AG04450 (cell line): Measurements from ENCODE around the gene AURKA. TPM values are rescaled to one million over a fixed set of nuclear protein-coding genes. Genes with fewer than 3 reads are reported as not detected.

Source experiments
- CTCF ChIA-PET: fragments of 300-600, 350-600 bp; formaldehyde crosslinking; extraction: SDS; loops from one replicate; lab custom pipeline; 2022; ENCODE audit warnings: antibody characterized with exemption, inconsistent platforms; lab: Charles Lee
- POLR2A ChIA-PET: fragments of 350-600 bp; formaldehyde crosslinking; extraction: SDS; loops from one replicate; lab custom pipeline; 2021; ENCODE audit warnings: antibody characterized with exemption, inconsistent platforms; lab: Yijun Ruan, JAX
- DNase-seq: peaks from one replicate; pipeline ENCODE4 v3.0.0-alpha.2; 2011; ENCODE audit warnings: low read depth, low spot score
- H3K27ac ChIP-seq: one replicate; pipeline ENCODE4 v1.5.1; 2012; ENCODE audit warnings: low read depth, low read length, control low read depth
- H3K27me3 ChIP-seq: one replicate; pipeline ENCODE4 v1.6.0; 2012; ENCODE audit warnings: low read length; ENCODE audit not compliant: control insufficient read depth, insufficient read depth
- H3K4me3 ChIP-seq: 2 replicates; pipeline ENCODE4 v1.5.1; 2011; ENCODE audit warnings: mild to moderate bottlenecking, low read depth, low read length, control low read depth
- H3K9me3 ChIP-seq: 2 replicates; pipeline ENCODE4 v1.5.1; 2012; ENCODE audit warnings: low read length; ENCODE audit not compliant: control insufficient read depth, insufficient read depth
- CTCF ChIP-seq: IDR thresholded peaks from 2 replicates; pipeline ENCODE4 v1.5.1; 2011; ENCODE audit warnings: low read depth, low read length, control low read depth, inconsistent platforms
- polyA plus RNA-seq: library from polyadenylated mRNA; depleted of rRNA; stranded (reverse); fragments of >200 nt; gene quantifications from 2 replicates; pipeline ENCODE4 v1.2.3, GENCODE V29; 2011

Gene AURKA
- polyA plus RNA-seq, 1 experiment = 31.0 TPM

- ChIA-PET POLR2A (interaction anchor here (2.6 kb wide), 1 partner anchor 12 kb away, joined by 13 read pairs; the partner anchor contains the start of genes AURKA and CSTF1), CTCF (interaction anchor here (0.7 kb wide), 1 partner anchor 21 kb away, joined by 3 read pairs; no protein-coding TSS in a partner anchor)
- DNase-seq = peak; percentile 27
- H3K27ac ChIP-seq = no peak overlapping the region
- no peak overlapping the region for H3K4me3 ChIP-seq
- no peak for TF ChIP-seq CTCF
- H3K27me3 ChIP-seq = no peaks in the 10 kb centered on the region
- no peaks in the 10 kb centered on the region for H3K9me3 ChIP-seq
These were observed 11.6 kb downstream of the AURKA start for GRCh38 chr20:56380375-56380774.

- no peak overlapping the region for H3K4me3 ChIP-seq
- CTCF ChIA-PET = no interaction called here
- POLR2A ChIA-PET = no interaction called here
- H3K27ac ChIP-seq = no peak overlapping the region
- TF ChIP-seq CTCF = no peak
- H3K27me3 ChIP-seq = no peaks in the 10 kb centered on the region
- no peaks in the 10 kb centered on the region for H3K9me3 ChIP-seq
- no peak for DNase-seq
These were observed 13.6 kb downstream of the AURKA start for GRCh38 chr20:56378386-56378785.

- no peaks in the 10 kb centered on the region for H3K9me3 ChIP-seq
- H3K27ac ChIP-seq = no peak overlapping the region
- TF ChIP-seq CTCF = no peak
- no peak overlapping the region for H3K4me3 ChIP-seq
- ChIA-PET POLR2A (no interaction called here), CTCF (interaction anchor here (1.5 kb wide), 1 partner anchor 32 kb away, joined by 5 read pairs; no protein-coding TSS in a partner anchor)
- no peaks in the 10 kb centered on the region for H3K27me3 ChIP-seq
- DNase-seq = no peak
These were observed 15.7 kb downstream of the AURKA start for GRCh38 chr20:56376331-56376730.

GRCh38 chr20:56373942-56374341 is 18.1 kb downstream of the AURKA start:
- Histone ChIP-seq H3K27ac (no peak overlapping the region), H3K27me3 (no peaks in the 10 kb centered on the region), H3K9me3 (no peaks in the 10 kb centered on the region), H3K4me3 (no peak overlapping the region)
- DNase-seq = peak; percentile 90
- ChIA-PET CTCF (interaction anchor here (1.0 kb wide), 1 partner anchor 11 kb away, joined by 3 read pairs; no protein-coding TSS in a partner anchor), POLR2A (interaction anchor here (0.6 to 1.4 kb wide), 6 partner anchors 15 to 187 kb away, joined by 3 to 9 read pairs (median 4); partner anchors contain the start of genes AURKA, CSTF1 and FAM210B)
- TF ChIP-seq CTCF = no peak

- H3K4me3 ChIP-seq = no peak overlapping the region
- no peaks in the 10 kb centered on the region for H3K27me3 ChIP-seq
- ChIA-PET POLR2A (no interaction called here), CTCF (interaction anchor here (0.7 to 1.1 kb wide), 3 partner anchors 10 to 1010 kb away, joined by 3 to 7 read pairs (median 3); no protein-coding TSS in a partner anchor)
- DNase-seq = no peak
- H3K9me3 ChIP-seq = no peaks in the 10 kb centered on the region
- no peak for TF ChIP-seq CTCF
- H3K27ac ChIP-seq = no peak overlapping the region
These were observed 19.2 kb downstream of the AURKA start for GRCh38 chr20:56372850-56373249.
